Fibroblast of upper back skin (primary cell): ENCODE measurements around the gene GNAQ.
"Not testable (repeated sequence)": the region's sequence is repeated elsewhere in the genome, so short reads cannot be mapped to it uniquely, and the experiment has no call there.

Experiments used
- DNase-seq: peaks from one replicate; pipeline ENCODE4 v3.0.0-alpha.2; 2013

GNAQ gene

GRCh38 chr9:77717608-77718297 lies 313.9 kb downstream of the GNAQ start:
- peak; percentile 86 for DNase-seq

- peak; percentile 76 for DNase-seq
Measured at GRCh38 chr9:77714077-77714549, 317.5 kb downstream of the GNAQ start.

DNA sequence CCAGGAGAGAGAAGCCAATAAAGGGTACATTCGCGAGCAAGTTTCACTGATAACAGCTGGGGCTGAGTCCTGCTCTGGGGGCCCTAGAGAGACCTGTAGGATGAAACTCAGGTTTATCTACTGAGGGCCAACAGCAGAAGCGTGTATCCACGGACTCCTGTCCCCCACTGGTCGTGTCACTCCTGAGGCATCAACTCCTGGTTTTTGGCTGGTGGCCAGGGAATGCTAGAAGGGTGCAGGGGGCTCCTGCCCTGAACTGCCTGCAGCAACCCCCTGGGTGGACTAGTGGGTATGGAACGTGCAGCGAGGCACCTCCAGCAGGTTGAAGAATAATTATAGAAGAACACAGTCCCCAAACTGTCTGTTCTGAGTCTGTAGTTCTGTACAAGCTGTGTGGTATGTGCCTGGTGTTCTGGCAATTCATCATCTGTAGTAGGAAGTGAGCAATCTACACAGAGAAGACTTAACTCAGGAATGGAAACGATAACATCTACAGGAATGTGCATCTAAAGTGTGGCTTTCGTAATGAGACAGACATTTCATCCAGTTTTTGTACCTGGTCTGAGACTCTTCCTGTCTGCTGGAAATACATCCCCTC lies 319.0 kb downstream of the GNAQ start:
- DNase-seq, result peak; percentile 96

DNA sequence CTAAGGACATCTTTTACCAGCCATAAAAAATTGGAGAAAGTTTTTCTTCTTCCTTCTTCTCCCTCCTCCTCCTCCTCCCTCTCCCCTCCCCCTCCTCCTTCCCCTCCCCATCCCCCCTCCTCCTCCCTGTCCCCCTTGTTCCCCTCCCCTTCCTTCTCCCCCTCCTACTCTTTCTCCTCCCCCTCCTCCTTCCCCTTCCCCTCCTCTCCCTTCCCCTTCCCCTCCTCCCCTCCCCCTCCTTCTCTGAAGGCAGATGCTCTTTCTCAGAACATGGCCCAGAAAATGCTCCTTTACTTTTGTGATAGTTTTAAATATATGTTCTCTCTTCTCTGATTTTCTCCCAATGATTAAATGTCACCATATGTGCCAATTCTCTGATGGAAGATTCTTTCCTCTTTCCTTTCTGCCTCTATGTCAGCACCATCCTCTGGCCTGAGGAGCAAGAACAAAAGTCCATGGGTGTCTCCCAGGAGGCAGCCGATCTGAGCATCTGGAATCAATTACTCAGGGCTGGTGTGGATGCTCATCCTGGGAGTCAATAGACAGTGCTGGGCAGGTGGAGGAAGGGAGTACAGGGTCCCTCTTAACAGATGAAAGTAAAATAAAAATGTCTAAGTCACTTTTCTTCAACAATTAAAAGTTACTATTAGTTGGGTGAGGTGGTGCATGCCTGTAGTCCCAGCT lies 320.5 kb downstream of the GNAQ start:
- DNase-seq, result peak; percentile 59

DNA sequence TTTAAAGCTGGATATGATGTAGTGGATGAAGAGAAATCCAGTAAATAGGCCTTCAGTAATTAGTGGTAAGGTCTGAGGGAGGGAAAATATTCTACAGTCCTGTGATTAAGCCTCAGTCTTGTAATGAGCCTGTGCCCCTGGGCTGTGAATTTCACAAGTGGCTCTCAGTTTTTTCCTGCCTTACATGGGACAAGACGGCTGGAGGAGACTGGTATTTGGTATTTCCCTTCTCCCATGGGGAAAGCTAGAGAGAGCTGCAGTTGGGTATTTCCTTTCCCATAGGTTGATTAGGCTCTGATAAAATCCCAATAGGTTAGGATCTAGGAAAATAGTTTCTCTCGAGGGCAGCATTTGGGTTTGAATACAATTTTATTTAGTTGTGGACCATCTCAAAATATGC lies 321.3 kb downstream of the GNAQ start:
- DNase-seq, result no peak

DNA sequence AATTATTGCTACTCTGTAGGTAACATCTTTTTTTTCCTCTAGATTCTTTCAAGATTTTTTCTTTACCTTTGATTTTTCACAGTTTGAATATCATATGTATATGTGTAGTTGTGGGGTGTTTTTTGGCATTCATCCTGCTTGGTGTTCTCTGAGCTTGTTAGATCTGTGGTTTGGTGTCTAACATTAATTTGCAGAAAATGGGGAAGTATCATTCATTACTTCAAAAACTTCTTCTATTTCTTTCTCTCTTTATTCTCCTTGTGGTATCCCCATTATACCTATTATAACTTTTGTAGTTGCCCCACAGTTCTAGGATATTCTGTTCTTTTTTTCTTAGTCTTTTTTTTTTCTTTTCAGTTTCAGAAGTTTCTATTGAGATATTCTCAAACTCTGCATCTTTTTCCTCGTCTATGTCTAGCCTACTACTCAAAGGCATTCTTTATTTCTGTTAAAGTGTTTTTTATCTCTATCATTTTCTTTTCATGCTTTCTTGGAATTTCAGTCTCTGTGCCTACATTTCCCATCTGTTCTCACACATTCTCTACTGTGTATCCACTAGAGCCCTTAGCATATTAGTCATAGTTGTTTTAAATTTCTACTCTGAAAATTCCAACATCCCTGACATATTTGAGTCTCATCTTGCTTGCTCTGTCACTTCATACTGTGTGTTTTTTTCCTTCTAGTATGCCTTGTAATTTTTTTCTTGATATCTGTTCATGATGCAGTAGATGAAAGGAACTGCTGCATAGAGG lies 323.4 kb downstream of the GNAQ start:
- DNase-seq, result peak; percentile 71

- DNase-seq, result peak; percentile 99
Measured at GRCh38 chr9:77707383-77708063, 324.1 kb downstream of the GNAQ start.

GRCh38 chr9:77705636-77706035 lies 326.0 kb downstream of the GNAQ start:
- no peak for DNase-seq

GRCh38 chr9:77702521-77703390 lies 328.9 kb downstream of the GNAQ start:
- not testable (repeated sequence) for DNase-seq

- DNase-seq, result no peak
Measured at GRCh38 chr9:77697238-77697984, 334.2 kb downstream of the GNAQ start.

DNA sequence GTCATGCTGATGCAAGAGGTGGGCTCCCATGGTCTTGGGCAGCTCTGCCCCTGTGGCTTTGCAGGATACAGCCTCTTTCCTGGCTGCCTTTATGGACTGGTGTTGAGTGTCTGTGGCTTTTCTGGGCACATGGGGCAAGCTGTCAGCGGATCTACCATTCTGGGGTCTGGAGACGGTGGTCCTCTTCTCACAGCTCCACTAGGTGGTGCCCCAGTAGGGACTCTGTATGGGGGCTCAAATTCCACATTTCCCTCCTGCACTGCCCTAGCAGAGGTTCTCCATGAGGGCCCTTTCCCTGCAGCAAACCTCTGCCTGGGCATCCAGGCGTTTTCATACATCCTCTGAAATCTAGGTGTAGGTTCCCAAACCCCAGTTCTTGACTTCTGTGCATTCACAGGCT lies 340.9 kb downstream of the GNAQ start:
- DNase-seq, result not testable (repeated sequence)

DNA sequence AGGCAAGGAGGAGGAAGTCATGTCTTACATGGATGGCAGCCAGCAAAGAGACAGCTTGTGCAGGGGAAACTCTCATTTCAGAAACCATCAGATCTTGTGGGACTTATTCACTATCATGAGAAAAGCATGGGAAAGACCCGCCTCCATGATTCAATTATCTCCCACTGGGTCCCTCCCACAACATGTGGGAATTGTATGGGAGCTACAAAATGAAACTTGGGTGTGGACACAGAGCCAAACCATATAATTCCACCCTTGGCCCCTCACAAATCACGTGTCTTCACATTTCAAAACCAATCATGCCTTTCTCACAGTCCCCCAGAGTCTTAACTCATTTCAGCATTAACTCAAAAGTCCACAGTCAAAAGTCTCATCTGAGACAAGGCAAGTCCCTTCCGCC lies 341.5 kb downstream of the GNAQ start:
- DNase-seq, result not testable (repeated sequence)

GRCh38 chr9:77687737-77688136 lies 343.9 kb downstream of the GNAQ start:
- not testable (repeated sequence) for DNase-seq

- peak; percentile 43 for DNase-seq
Measured at GRCh38 chr9:77680581-77680980, 351.0 kb downstream of the GNAQ start.

DNA sequence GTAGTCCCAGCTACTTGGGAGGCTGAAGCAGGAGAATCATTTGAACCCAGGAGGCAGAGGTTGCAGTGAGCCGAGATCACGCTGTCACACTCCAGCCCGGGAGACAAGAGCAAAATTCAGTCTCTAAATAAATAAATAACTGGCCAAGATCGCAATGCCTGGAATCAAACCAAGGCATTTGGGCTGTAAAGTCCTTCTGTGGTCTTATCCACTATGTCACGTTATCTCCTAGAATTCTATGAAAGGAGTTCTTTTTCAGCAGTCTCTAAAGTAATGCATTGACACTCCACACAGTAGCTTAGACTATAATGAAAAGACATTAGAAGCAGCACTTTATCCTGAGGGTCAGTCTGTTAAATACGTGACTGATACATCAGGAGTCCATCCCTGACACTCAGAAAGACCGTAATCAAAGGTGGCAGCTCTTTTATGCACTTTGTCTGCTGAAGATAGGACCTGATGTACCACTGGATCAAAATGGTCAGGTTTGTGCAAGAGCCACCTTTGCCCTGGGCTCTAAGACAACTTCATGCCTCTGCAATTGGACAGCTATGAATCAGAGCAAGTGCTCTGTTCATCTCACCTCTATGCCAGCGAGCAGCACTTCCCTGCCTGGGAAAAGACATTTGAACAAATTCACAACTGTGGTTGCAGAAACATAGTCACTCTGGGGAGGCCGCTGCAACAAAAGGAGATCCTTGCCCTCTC lies 351.8 kb downstream of the GNAQ start:
- DNase-seq, result no peak

DNA sequence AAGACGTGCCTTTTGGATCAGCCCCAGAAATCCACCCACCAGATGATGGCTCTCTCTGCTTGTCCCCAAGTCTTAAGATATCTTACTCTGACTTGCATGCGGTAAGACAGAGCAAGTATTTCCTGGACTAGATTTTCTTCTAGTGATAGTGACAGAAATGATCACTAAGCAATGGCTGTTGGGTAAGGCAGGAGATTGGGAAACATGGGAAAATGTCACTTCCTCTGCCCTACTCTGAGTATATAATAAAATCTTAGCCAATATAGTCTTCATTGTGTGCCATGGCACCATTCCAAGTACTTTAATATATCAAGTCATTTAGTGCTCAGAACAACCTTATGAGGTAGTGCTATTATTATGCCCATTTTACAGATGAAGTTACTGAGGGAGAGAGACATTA lies 352.5 kb downstream of the GNAQ start:
- no peak for DNase-seq

GRCh38 chr9:77677957-77678535 lies 353.6 kb downstream of the GNAQ start:
- no peak for DNase-seq

DNA sequence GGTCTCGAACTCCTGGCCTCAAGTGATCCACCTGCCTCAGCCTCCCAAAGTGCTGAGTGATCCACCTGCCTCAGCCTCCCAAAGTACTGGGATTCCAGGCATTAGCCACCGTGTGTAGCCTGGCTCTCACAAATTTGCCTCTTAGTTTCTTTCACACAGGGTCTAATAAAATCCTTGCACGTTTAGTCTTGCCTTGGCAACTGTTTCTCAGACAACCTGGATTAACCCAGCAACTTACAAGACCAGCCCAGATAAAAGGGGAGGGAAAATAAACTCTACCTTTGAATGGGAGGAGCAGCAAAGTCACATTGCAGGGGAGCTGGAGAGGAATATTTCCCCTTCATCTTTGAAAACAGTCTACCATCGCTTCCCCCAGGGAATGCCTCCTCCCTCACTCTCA lies 354.2 kb downstream of the GNAQ start:
- no peak for DNase-seq

DNA sequence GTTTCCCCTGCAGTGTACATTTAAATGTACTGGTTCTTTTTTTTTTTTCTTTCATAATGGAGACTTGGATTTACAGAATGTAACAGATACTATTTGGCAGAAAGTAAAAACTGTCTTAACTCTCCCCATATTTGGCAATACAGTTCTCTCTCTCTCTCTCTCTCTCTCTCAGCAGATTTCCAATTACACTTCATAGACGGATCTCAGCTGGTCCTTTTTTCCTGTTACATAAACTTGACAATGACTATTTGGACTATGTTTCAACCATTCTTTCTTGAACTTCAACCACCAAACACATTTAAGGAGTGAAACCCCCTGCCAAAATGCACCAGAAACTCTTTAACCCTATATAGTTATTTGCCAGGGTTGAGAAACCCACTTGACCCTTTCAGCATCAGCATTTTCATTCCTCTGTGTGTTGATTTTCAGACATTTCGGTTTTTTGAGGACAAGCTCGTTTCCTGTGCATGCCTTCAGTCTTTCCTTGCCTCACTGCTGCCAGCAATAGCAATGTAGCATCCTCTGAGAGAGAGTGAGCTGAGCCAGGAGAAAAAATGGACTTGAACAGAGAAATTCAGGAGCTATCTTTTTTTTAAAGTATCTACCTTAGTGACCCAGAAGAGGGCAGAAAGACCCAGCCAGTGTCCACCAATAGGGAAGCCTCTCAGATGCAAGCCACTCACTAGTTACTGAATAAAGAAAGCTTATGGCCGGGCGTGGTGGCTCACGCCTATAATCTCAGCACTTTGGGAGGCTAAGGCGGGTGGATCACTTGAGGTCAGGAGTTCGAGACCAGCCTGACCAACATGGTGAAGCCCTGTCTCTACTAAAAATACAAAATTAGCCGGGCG lies 357.4 kb downstream of the GNAQ start:
- DNase-seq, result peak; percentile 38
